Gastrocnemius medialis (tissue), 4 donors: ENCODE data around the gene DNMT3L. TPM values are rescaled to one million over a fixed set of nuclear protein-coding genes. Genes with fewer than 3 reads are reported as not detected.

ENCODE experiments used
- ATAC-seq, 2 donors: fragments of 150-250 bp; one replicate each; pipeline ENCODE4 v1.9.1; 2016
- DNase-seq, 2 donors: peaks; one replicate each; pipeline ENCODE4 v3.0.0-alpha.2; 2019
- H3K27ac ChIP-seq, 4 donors: fragments of 200-600 bp; sonication (generic); 1 replicate in 1 of 4; 2 replicates in 3 of 4; pipeline ENCODE4 v1.5.1; 2016 to 2018; ENCODE audit warnings: mild to moderate bottlenecking in 2 of 4, moderate library complexity in 1 of 4
- H3K27me3 ChIP-seq, 3 donors: fragments of 200-600 bp; sonication (generic) in 2 of 3; 1 replicate in 1 of 3; 2 replicates in 2 of 3; pipeline versions ENCODE4 v1.5.1 to v1.6.0; 2016 to 2019; ENCODE audit warnings: mild to moderate bottlenecking in 1 of 3, moderate library complexity in 1 of 3
- H3K36me3 ChIP-seq, 2 donors: fragments of 200-600 bp; sonication (generic) in 1 of 2; one replicate each; pipeline ENCODE4 v1.5.1; 2017 to 2018
- H3K4me1 ChIP-seq, 2 donors: fragments of 200-600 bp; sonication (generic) in 1 of 2; one replicate each; pipeline ENCODE4 v1.5.1; 2016 to 2017; ENCODE audit warnings: mild to moderate bottlenecking in 2 of 2
- H3K4me3 ChIP-seq, 4 donors: fragments of 200-600 bp; sonication (generic) in 3 of 4; 1 replicate in 1 of 4; 2 replicates in 3 of 4; pipeline ENCODE4 v1.5.1; 2016 to 2019; ENCODE audit warnings: mild to moderate bottlenecking in 2 of 4
- H3K9me3 ChIP-seq, 3 donors: fragments of 200-600 bp; sonication (generic) in 2 of 3; 1 replicate in 1 of 3; 2 replicates in 2 of 3; pipeline ENCODE4 v1.5.1; 2016 to 2019
- POLR2A ChIP-seq, 2 donors: fragments of 450-650 bp; IDR thresholded peaks; one replicate each; pipeline ENCODE4 v1.6.1; 2017; ENCODE audit warnings: antibody characterized with exemption in 2 of 2, mild to moderate bottlenecking in 2 of 2, moderate library complexity in 2 of 2
- in situ Hi-C, 4 donors: fragments of 200-750 bp; cut with MboI; loops; one replicate each; pipeline versions ENCODE4 v1.15.0 to v1.8.0; 2017; ENCODE audit warnings: low sequenced_read_pairs in 4 of 4
- intact Hi-C: fragments of 100-400 bp; cut with DNase I; formaldehyde crosslinking; loops from one replicate; pipeline ENCODE4 v1.15.1; 2023; ENCODE audit warnings: low total_unique reads
- total RNA-seq, 4 donors: library from RNA; depleted of rRNA; stranded (reverse); fragments of >200 nt; gene quantifications; one replicate each; pipeline versions ENCODE4 v1.1.0 to v1.2.3, GENCODE V29; 2016
- TF ChIP-seq, protein P1 (sequence below), 5 experiments: fragments of 450-650 bp in 3 of 5; fragments of 200-600 bp in 2 of 5; sonication (generic) in 2 of 5; IDR thresholded peaks in 4 of 5; conservative IDR thresholded peaks in 1 of 5; 1 replicate in 4 of 5; 2 replicates in 1 of 5; pipeline ENCODE4 v1.5.1; 2016 to 2019; ENCODE audit warnings: antibody characterized with exemption in 5 of 5, mild to moderate bottlenecking in 3 of 5, moderate library complexity in 3 of 5

The DNMT3L gene
- total RNA-seq, 4 donors from 2014 or later: not detected

GRCh38 chr21:44298301-44298700 is 36.6 kb upstream of the DNMT3L start:
- no peak overlapping the region for H3K4me3 ChIP-seq
- intact Hi-C loops (no loop called here), in situ Hi-C loops (no loop called here)
- peaks cover 0 to 8% (median 0%) of the 10 kb centered on the region in 3 donors for H3K27me3 ChIP-seq
- no peaks in the 10 kb centered on the region for H3K36me3 ChIP-seq
- no peak for DNase-seq
- TF ChIP-seq, protein P1, sequence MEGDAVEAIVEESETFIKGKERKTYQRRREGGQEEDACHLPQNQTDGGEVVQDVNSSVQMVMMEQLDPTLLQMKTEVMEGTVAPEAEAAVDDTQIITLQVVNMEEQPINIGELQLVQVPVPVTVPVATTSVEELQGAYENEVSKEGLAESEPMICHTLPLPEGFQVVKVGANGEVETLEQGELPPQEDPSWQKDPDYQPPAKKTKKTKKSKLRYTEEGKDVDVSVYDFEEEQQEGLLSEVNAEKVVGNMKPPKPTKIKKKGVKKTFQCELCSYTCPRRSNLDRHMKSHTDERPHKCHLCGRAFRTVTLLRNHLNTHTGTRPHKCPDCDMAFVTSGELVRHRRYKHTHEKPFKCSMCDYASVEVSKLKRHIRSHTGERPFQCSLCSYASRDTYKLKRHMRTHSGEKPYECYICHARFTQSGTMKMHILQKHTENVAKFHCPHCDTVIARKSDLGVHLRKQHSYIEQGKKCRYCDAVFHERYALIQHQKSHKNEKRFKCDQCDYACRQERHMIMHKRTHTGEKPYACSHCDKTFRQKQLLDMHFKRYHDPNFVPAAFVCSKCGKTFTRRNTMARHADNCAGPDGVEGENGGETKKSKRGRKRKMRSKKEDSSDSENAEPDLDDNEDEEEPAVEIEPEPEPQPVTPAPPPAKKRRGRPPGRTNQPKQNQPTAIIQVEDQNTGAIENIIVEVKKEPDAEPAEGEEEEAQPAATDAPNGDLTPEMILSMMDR (IDR thresholded peaks at IDR 0.05 in 4 of 5, conservative IDR thresholded peaks at IDR 0.05 in 1 of 5): no peak
- TF ChIP-seq POLR2A (IDR thresholded peaks at IDR 0.05): no peak
- ATAC-seq: no peak
- H3K4me1 ChIP-seq: peaks cover 15 to 21% of the 10 kb centered on the region in 2 donors
- no peaks in the 10 kb centered on the region for H3K9me3 ChIP-seq
- H3K27ac ChIP-seq: peak overlapping the region in 1 of 4 donors; percentile 30

- H3K9me3 ChIP-seq: no peaks in the 10 kb centered on the region
- peak overlapping the region in 2 of 4 donors; percentile 30 to 35 for H3K27ac ChIP-seq
- peak; percentile 74 to 80 for DNase-seq
- H3K27me3 ChIP-seq: peaks cover 0 to 8% (median 0%) of the 10 kb centered on the region in 3 donors
- peak; percentile 78 to 82 for ATAC-seq
- peaks cover 15 to 21% of the 10 kb centered on the region in 2 donors for H3K4me1 ChIP-seq
- H3K36me3 ChIP-seq: no peaks in the 10 kb centered on the region
- intact Hi-C loops (no loop called here), in situ Hi-C loops (no loop called here)
- no peak overlapping the region for H3K4me3 ChIP-seq
- TF ChIP-seq, protein P1 (IDR thresholded peaks at IDR 0.05 in 4 of 5, conservative IDR thresholded peaks at IDR 0.05 in 1 of 5): peak; percentile 67 to 73 (median 71)
- TF ChIP-seq POLR2A (IDR thresholded peaks at IDR 0.05): no peak
Measured at GRCh38 chr21:44297525-44298290, 36.0 kb upstream of the DNMT3L start.

GRCh38 chr21:44296916-44297315 is 35.2 kb upstream of the DNMT3L start:
- no peaks in the 10 kb centered on the region for H3K9me3 ChIP-seq
- H3K36me3 ChIP-seq: no peaks in the 10 kb centered on the region
- peaks cover 15 to 21% of the 10 kb centered on the region in 2 donors for H3K4me1 ChIP-seq
- intact Hi-C loops: no loop called here
- DNase-seq: no peak
- TF ChIP-seq POLR2A (IDR thresholded peaks at IDR 0.05): no peak
- TF ChIP-seq, protein P1 (IDR thresholded peaks at IDR 0.05 in 4 of 5, conservative IDR thresholded peaks at IDR 0.05 in 1 of 5): no peak
- no peak overlapping the region for H3K4me3 ChIP-seq
- H3K27ac ChIP-seq: no peak overlapping the region
- H3K27me3 ChIP-seq: peaks cover 0 to 8% (median 0%) of the 10 kb centered on the region in 3 donors
- no peak for ATAC-seq
- in situ Hi-C loops: no loop called here

- DNase-seq (no peak), ATAC-seq (no peak)
- in situ Hi-C loops: no loop called here
- Histone ChIP-seq H3K4me1 (peaks cover 12 to 19% of the 10 kb centered on the region in 2 donors), H3K27me3 (peaks cover 0 to 8% (median 0%) of the 10 kb centered on the region in 3 donors), H3K9me3 (no peaks in the 10 kb centered on the region), H3K27ac (no peak overlapping the region), H3K36me3 (no peaks in the 10 kb centered on the region), H3K4me3 (no peak overlapping the region)
- no peak for TF ChIP-seq POLR2A (IDR thresholded peaks at IDR 0.05)
- TF ChIP-seq, protein P1 (IDR thresholded peaks at IDR 0.05 in 4 of 5, conservative IDR thresholded peaks at IDR 0.05 in 1 of 5): no peak
- intact Hi-C loops: no loop called here
Measured at GRCh38 chr21:44296103-44296519, 34.4 kb upstream of the DNMT3L start.
